ENCODE measurements around the gene ERICH2. TPM values are rescaled to one million over a fixed set of nuclear protein-coding genes. Genes with fewer than 3 reads are reported as not detected.
"Not testable (repeated sequence)": the region's sequence is repeated elsewhere in the genome, so short reads cannot be mapped to it uniquely, and the experiment has no call there.

Gene ERICH2
- total RNA-seq, 4 donors from 2014 or later = not detected

- no peak for TF ChIP-seq POLR2A (IDR thresholded peaks at IDR 0.05)
- no peak for TF ChIP-seq CTCF (IDR thresholded peaks at IDR 0.05)
- no peak overlapping the region for H3K27ac ChIP-seq
- H3K27me3 ChIP-seq = peaks cover 0 to 28% (median 0%) of the 10 kb centered on the region in 4 donors
- intact Hi-C loops (cut with DNase I) = no loop called here
- H3K9me3 ChIP-seq = no peaks in the 10 kb centered on the region
- no peak for DNase-seq
- 65% methylated on average over 6 to 7 of the region's 8 CpGs for WGBS, 2 donors
- H3K36me3 ChIP-seq = no peaks in the 10 kb centered on the region
- H3K4me3 ChIP-seq = no peak overlapping the region
- H3K4me1 ChIP-seq = no peaks in the 10 kb centered on the region
Observed at GRCh38 chr2:170743530-170744239, 26.5 kb upstream of the ERICH2 start.

GRCh38 chr2:170744248-170745002, 25.8 kb upstream of the ERICH2 start:
- Histone ChIP-seq H3K27me3 (peaks cover 0 to 28% (median 0%) of the 10 kb centered on the region in 4 donors), H3K4me3 (no peak overlapping the region), H3K27ac (no peak overlapping the region), H3K4me1 (no peaks in the 10 kb centered on the region), H3K9me3 (no peaks in the 10 kb centered on the region), H3K36me3 (no peaks in the 10 kb centered on the region)
- whole genome bisulfite sequencing, 2 donors = 68 to 73% methylated on average over 14 of the region's 14 CpGs
- TF ChIP-seq POLR2A (IDR thresholded peaks at IDR 0.05) = no peak
- no peak for TF ChIP-seq CTCF (IDR thresholded peaks at IDR 0.05)
- DNase-seq = no peak
- intact Hi-C loops (cut with DNase I) = no loop called here

GRCh38 chr2:170745305-170745704, 24.9 kb upstream of the ERICH2 start:
- 39 to 43% methylated on average over 6 of the region's 6 CpGs for WGBS, 2 donors
- Histone ChIP-seq H3K27ac (no peak overlapping the region), H3K4me3 (no peak overlapping the region), H3K4me1 (no peaks in the 10 kb centered on the region), H3K27me3 (peaks cover 0 to 28% (median 0%) of the 10 kb centered on the region in 4 donors), H3K36me3 (no peaks in the 10 kb centered on the region), H3K9me3 (no peaks in the 10 kb centered on the region)
- no peak for DNase-seq
- TF ChIP-seq CTCF (IDR thresholded peaks at IDR 0.05) (no peak), POLR2A (IDR thresholded peaks at IDR 0.05) (no peak)
- intact Hi-C loops (cut with DNase I) = no loop called here

DNA sequence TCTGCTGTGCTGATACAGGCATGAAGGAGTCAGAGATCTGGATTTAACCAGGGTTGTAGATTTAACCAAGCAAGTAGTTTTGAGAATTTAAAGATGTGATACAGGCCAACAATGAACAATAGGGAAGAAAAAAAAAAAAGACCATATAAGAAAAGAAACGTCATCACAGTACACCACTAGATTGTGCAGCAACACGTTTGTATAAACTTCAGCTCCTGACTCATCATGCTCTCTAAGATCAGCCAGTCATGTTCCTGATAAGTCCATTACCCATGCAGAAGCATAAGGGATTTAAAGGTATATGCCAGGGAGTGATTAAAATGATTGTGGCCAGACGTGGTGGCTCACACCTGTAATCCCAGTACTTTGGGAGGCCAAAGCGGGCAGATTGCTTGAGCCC, 22.3 kb upstream of the ERICH2 start:
- H3K36me3 ChIP-seq = no peaks in the 10 kb centered on the region
- TF ChIP-seq CTCF (IDR thresholded peaks at IDR 0.05) = no peak
- TF ChIP-seq POLR2A (IDR thresholded peaks at IDR 0.05) = no peak
- peaks cover 0 to 9% (median 0%) of the 10 kb centered on the region in 4 donors for H3K27me3 ChIP-seq
- H3K4me3 ChIP-seq = no peak overlapping the region
- H3K4me1 ChIP-seq = no peaks in the 10 kb centered on the region
- no peak for DNase-seq
- WGBS, 2 donors = 28 to 32% methylated on average over 4 of the region's 4 CpGs
- H3K27ac ChIP-seq = no peak overlapping the region
- intact Hi-C loops (cut with DNase I) = no loop called here
- H3K9me3 ChIP-seq = no peaks in the 10 kb centered on the region

GRCh38 chr2:170751555-170751954, 18.6 kb upstream of the ERICH2 start:
- H3K36me3 ChIP-seq; H3K4me3 ChIP-seq; H3K4me1 ChIP-seq; DNase-seq; intact Hi-C loops (cut with DNase I); H3K27ac ChIP-seq; H3K9me3 ChIP-seq: not testable (repeated sequence)
- WGBS, 2 donors = 89% methylated on average over 12 of the region's 12 CpGs
- peaks cover 0 to 12% (median 0%) of the 10 kb centered on the region in 4 donors for H3K27me3 ChIP-seq

Data from esophagus squamous epithelium (tissue), 5 donors.